Activated T-helper 17 cell treated with anti-CD3 and anti-CD28 coated beads, Interleukin-2, amount 50 U/mL, for 72 hours (primary cell): Measurements from ENCODE around the gene TBC1D10A. TPM values are rescaled to one million over a fixed set of nuclear protein-coding genes. Genes with fewer than 3 reads are reported as not detected.

Experiments used
- ATAC-seq: fragments of 150-1000 bp; cut with Tn5 transposase; replicated peaks from 2 replicates; pipeline ENCODE4 v1.10.0; 2021; ENCODE audit warnings: mild to moderate bottlenecking, moderate library complexity
- H3K27ac Mint-ChIP-seq: one replicate; pipeline ENCODE4 v1.8.0; 2022; ENCODE audit warnings: mixed read lengths
- H3K27me3 Mint-ChIP-seq: one replicate; pipeline ENCODE4 v1.8.0; 2022; ENCODE audit warnings: mixed read lengths
- H3K36me3 Mint-ChIP-seq: one replicate; pipeline ENCODE4 v1.8.0; 2022; ENCODE audit warnings: low read depth, mild to moderate bottlenecking, mixed read lengths
- H3K4me1 Mint-ChIP-seq: one replicate; pipeline ENCODE4 v1.8.0; 2022; ENCODE audit warnings: mixed read lengths
- H3K4me3 Mint-ChIP-seq: one replicate; pipeline ENCODE4 v1.8.0; 2022; ENCODE audit warnings: mild to moderate bottlenecking, mixed read lengths
- H3K9me3 Mint-ChIP-seq: one replicate; pipeline ENCODE4 v1.8.0; 2022; ENCODE audit warnings: mixed read lengths
- total RNA-seq, 2 donors: library from RNA; stranded (reverse); gene quantifications; one replicate each; pipeline ENCODE4 v1.2.3, GENCODE V29; 2022

TBC1D10A gene
- total RNA-seq, 2 donors from 2014 or later, result 26.9 to 41.2 TPM

DNA sequence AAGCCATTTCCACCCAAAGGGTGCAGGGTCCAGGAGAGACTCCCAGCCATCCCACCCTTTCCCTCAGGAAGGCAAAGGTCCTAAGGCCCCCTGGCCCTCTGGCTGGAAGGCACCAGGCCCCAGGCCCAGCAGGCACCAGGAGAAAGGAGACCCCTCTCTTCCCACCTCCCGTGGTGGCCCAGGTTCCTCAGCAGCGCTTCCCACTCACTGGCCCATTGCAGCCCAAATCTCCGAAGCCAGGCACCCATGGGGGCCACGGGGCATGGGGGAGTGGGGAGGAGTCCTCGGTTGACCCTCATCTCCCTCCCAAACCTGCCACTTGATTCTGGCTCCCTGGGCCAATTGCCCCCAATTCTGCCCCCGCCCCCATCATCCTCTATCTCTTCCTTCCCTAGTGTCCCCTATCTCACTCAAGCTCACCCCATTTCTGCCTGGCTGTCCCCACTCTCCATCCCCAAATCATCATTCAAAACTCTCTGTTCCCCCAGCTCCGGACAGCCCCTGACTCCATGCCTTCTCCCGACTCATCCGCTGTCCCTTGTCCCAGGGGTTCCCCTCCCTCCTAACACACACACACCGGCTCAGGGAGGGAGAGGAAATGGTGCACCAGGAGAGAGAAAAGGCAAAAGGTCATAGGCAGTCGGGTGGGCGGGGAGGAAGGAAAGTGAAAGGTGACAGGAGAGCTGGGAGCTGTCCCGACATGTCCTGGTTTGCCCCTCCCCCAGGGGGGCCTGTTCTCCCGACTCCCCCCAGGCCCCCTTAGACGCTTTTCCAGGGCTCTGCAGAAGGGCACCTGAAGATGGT lies 81.4 kb downstream of the TBC1D10A start:
- ATAC-seq, result peak; percentile 28
- Mint-ChIP-seq H3K4me3 (peak overlapping the region; percentile 80), H3K9me3 (no peaks in the 10 kb centered on the region), H3K27ac (peak overlapping the region; percentile 70), H3K4me1 (peaks cover 20% of the 10 kb centered on the region), H3K36me3 (peaks cover 66% of the 10 kb centered on the region), H3K27me3 (no peaks in the 10 kb centered on the region)

DNA sequence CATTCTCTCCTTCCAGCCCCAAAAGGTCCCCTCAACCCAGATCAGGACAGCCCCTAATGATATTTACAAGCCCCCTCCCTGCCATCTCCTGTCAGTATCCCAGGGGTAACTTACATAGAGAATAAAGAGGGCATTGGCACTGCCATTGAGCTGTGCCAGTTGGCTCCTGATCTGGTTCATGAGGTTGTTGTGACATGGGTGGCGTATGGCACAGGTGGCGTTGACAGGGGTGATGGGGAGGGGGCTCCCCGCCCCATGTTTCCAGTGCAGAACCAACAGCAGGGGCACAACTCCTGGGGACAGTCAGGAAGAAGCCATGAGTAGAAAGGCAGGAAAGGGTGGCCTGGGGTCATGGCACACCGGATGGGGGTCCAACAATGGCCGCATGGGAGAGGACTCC lies 82.1 kb downstream of the TBC1D10A start:
- H3K4me1 Mint-ChIP-seq, result peaks cover 20% of the 10 kb centered on the region
- no peaks in the 10 kb centered on the region for H3K9me3 Mint-ChIP-seq
- no peak for ATAC-seq

DNA sequence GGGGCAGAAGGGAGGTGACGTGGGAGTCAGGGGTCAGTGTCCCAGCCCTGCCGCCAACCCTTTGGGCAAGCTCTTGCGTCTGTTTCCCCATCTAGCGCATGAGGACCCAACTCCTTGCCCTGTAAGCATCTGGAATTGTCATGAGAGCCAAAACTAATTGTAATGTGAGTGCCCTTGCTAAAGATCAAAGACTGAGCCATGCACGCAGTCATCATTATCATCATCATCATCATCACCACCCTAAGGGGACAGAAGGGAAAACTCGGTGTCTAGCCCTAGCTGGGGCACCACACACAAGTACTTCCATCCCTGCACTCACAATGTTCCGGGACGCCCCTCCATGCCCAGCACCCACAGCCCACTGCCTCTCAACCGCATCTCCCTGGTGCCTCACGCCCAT lies 82.7 kb downstream of the TBC1D10A start:
- Mint-ChIP-seq H3K36me3 (peaks cover 67% of the 10 kb centered on the region), H3K4me1 (peaks cover 20% of the 10 kb centered on the region), H3K4me3 (peak overlapping the region; percentile 80), H3K27me3 (no peaks in the 10 kb centered on the region), H3K9me3 (no peaks in the 10 kb centered on the region), H3K27ac (peak overlapping the region; percentile 70)
- no peak for ATAC-seq

More for the DNA sequence above, 82.1 kb downstream of the TBC1D10A start:
- H3K27ac Mint-ChIP-seq, result peak overlapping the region; percentile 70
- H3K27me3 Mint-ChIP-seq, result no peaks in the 10 kb centered on the region
- peak overlapping the region; percentile 80 for H3K4me3 Mint-ChIP-seq
- H3K36me3 Mint-ChIP-seq, result peaks cover 67% of the 10 kb centered on the region

DNA sequence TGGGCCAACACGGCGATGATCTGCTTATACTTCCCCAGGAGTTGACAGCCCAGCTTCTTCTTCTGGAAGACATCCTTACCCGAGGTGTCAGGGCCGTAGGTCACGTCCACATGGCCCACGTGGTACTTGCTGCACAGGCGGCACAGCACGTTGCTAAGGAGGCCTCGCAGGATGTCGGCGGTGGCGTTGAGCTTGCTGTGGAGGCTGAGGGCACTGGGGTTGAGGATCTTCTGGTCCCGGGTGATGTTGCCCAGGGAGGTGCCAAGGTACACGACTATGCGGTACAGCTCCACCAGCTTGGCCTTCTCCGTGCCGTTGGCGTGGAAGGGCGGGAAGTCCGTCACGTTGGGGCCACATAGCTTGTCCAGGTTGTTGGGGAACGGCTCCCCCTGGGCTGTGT lies 83.1 kb downstream of the TBC1D10A start:
- H3K9me3 Mint-ChIP-seq, result no peaks in the 10 kb centered on the region
- H3K27me3 Mint-ChIP-seq, result no peaks in the 10 kb centered on the region
- peak overlapping the region; percentile 70 for H3K27ac Mint-ChIP-seq
- H3K4me1 Mint-ChIP-seq, result peaks cover 19% of the 10 kb centered on the region
- H3K4me3 Mint-ChIP-seq, result peak overlapping the region; percentile 80
- H3K36me3 Mint-ChIP-seq, result peaks cover 67% of the 10 kb centered on the region
- peak; percentile 27 for ATAC-seq

Other genes with a start within 250 kb of the TBC1D10A start
- under 1 TPM in 1 of 2 donors, not detected in 1; 0.37 TPM for gene HORMAD2, start 246.5 kb downstream of the TBC1D10A start, total RNA-seq
- gene LIF, start 80.2 kb downstream of the TBC1D10A start, total RNA-seq, result 100 to 1,000 TPM; 175 to 300 TPM
- 10 to 100 TPM; 41.1 to 88.6 TPM for gene OSM, start 60.1 kb downstream of the TBC1D10A start, total RNA-seq
- gene CASTOR1, start 37.4 kb downstream of the TBC1D10A start, total RNA-seq, result 1 to 10 TPM; 4.6 to 4.8 TPM
- 100 to 1,000 TPM; 275 to 294 TPM for gene SF3A1, start 30.0 kb upstream of the TBC1D10A start, total RNA-seq
- 1 to 10 TPM in 1 of 2 donors, under 1 TPM in 1; 0.50 to 2.5 TPM for gene CCDC157, start 30.1 kb upstream of the TBC1D10A start, total RNA-seq
- 10 to 100 TPM; 10.7 to 18.4 TPM for gene RNF215, start 60.5 kb upstream of the TBC1D10A start, total RNA-seq
- gene SEC14L2, start 70.1 kb upstream of the TBC1D10A start, total RNA-seq, result 10 to 100 TPM; 11.3 to 52.8 TPM
- 10 to 100 TPM; 42.4 to 51.3 TPM for gene MTFP1, start 98.8 kb upstream of the TBC1D10A start, total RNA-seq
- gene SEC14L3, start 145.1 kb upstream of the TBC1D10A start, total RNA-seq, result not detected
- gene SEC14L4, start 178.8 kb upstream of the TBC1D10A start, total RNA-seq, result not detected
- gene SEC14L6, start 219.8 kb upstream of the TBC1D10A start, total RNA-seq, result not detected
- gene GAL3ST1, start 247.7 kb upstream of the TBC1D10A start, total RNA-seq, result 1 to 10 TPM in 1 of 2 donors, not detected in 1; 1.3 TPM